Caco-2 (cell line): ENCODE results near the gene THADA. TPM values are rescaled to one million over a fixed set of nuclear protein-coding genes. Genes with fewer than 3 reads are reported as not detected.

Experiments used
- BruUV-seq: library from RNA; stranded (reverse); fragments of 400-500 nt; replicated peaks from 2 replicates; lab custom pipeline; 2021; lab: Mats Ljungman, UMichigan
- CTCF ChIA-PET: fragments of 300-600 bp; sonication (Branson Sonifier 250); formaldehyde crosslinking; loops from one replicate; lab custom pipeline; 2022; ENCODE audit warnings: antibody characterized with exemption; lab: Charles Lee
- POLR2A ChIA-PET: fragments of 300-600 bp; sonication (Branson Sonifier 250); formaldehyde crosslinking; loops from one replicate; lab custom pipeline; 2022; ENCODE audit warnings: antibody characterized with exemption; lab: Charles Lee
- DNase-seq, 2 experiments: peaks; one replicate each; pipeline versions ENCODE4 v3.0.0 to v3.0.0-alpha.2; 2020 to 2022
- H3K27me3 ChIP-seq: replicated peaks from 2 replicates; pipeline ENCODE4 v1.6.0; 2011; ENCODE audit warnings: low read length; ENCODE audit not compliant: control insufficient read depth, insufficient read depth
- H3K36me3 ChIP-seq: 2 replicates; pipeline ENCODE4 v1.5.1; 2011; ENCODE audit warnings: low read length; ENCODE audit not compliant: control insufficient read depth, insufficient read depth
- H3K4me1 ChIP-seq: fragments of 250-450 bp; sonication (Bioruptor Pico); 2 replicates; pipeline ENCODE4 v1.5.1; 2020; ENCODE audit warnings: mild to moderate bottlenecking
- H3K4me3 ChIP-seq: 2 replicates; pipeline ENCODE4 v1.5.1; 2011; ENCODE audit warnings: low read depth, mild to moderate bottlenecking, control low read depth, low read length
- H3K9me3 ChIP-seq: fragments of 250-450 bp; sonication (Bioruptor Pico); 2 replicates; pipeline ENCODE4 v1.5.1; 2020; ENCODE audit warnings: mild to moderate bottlenecking, moderate library complexity
- H3K27ac Mint-ChIP-seq: one replicate; pipeline ENCODE4 v1.8.0; 2022; ENCODE audit warnings: mixed read lengths; ENCODE audit not compliant: unreplicated experiment
- H3K27me3 Mint-ChIP-seq: one replicate; pipeline ENCODE4 v1.8.0; 2022; ENCODE audit warnings: mixed read lengths; ENCODE audit not compliant: insufficient read depth, unreplicated experiment
- H3K36me3 Mint-ChIP-seq: one replicate; pipeline ENCODE4 v1.8.0; 2022; ENCODE audit warnings: mild to moderate bottlenecking, mixed read lengths; ENCODE audit not compliant: insufficient read depth, unreplicated experiment
- H3K4me1 Mint-ChIP-seq: one replicate; pipeline ENCODE4 v1.8.0; 2022; ENCODE audit warnings: low read depth, mixed read lengths; ENCODE audit not compliant: unreplicated experiment
- H3K4me3 Mint-ChIP-seq: one replicate; pipeline ENCODE4 v1.8.0; 2022; ENCODE audit warnings: mild to moderate bottlenecking, moderate library complexity, mixed read lengths; ENCODE audit not compliant: unreplicated experiment
- H3K9me3 Mint-ChIP-seq: one replicate; pipeline ENCODE4 v1.8.0; 2022; ENCODE audit warnings: mixed read lengths; ENCODE audit not compliant: unreplicated experiment
- CTCF ChIP-seq, 2 experiments: fragments of 200-600 bp in 1 of 2; IDR thresholded peaks; 1 replicate in 1 of 2; 2 replicates in 1 of 2; pipeline versions ENCODE4 v1.5.1 to v1.8.0; 2011 to 2022; ENCODE audit warnings: antibody characterized with exemption in 1 of 2, control low read depth in 1 of 2, inconsistent platforms in 1 of 2, low read depth in 1 of 2, low read length in 1 of 2, mild to moderate bottlenecking in 1 of 2, moderate library complexity in 1 of 2; ENCODE audit not compliant: insufficient read depth in 1 of 2, severe bottlenecking in 1 of 2, unreplicated experiment in 1 of 2
- intact Hi-C: fragments of 100-400 bp; cut with micrococcal nuclease; formaldehyde crosslinking; loops from one replicate; pipeline ENCODE4 v1.10.0; 2022; ENCODE audit not compliant: unreplicated experiment
- total RNA-seq: library from RNA; stranded (reverse); gene quantifications from 2 replicates; pipeline ENCODE4 v1.2.3, GENCODE V29; 2022

Gene THADA
- total RNA-seq, 1 experiment from 2014 or later, result 33.8 TPM

GRCh38 chr2:43443282-43443681 lies 152.6 kb downstream of the THADA start:
- H3K27ac Mint-ChIP-seq, result peak overlapping the region; percentile 83
- no TSS peak for BruUV-seq
- POLR2A ChIA-PET, result interaction anchor here (0.6 kb wide), 1 partner anchor 725 kb away, joined by 4 read pairs; no protein-coding TSS in a partner anchor
- H3K9me3 Mint-ChIP-seq, result peaks cover 9% of the 10 kb centered on the region
- CTCF ChIA-PET, result interaction anchor here (0.5 to 0.9 kb wide), 2 partner anchors 20 to 220 kb away, joined by 3 read pairs; no protein-coding TSS in a partner anchor
- H3K4me1 Mint-ChIP-seq, result peaks cover 60% of the 10 kb centered on the region
- no peak for TF ChIP-seq CTCF (IDR thresholded peaks at IDR 0.05; ENCODE audit: insufficient read depth in 1 of 2, low read depth in 1 of 2, low read length in 1 of 2, severe bottlenecking in 1 of 2, unreplicated experiment in 1 of 2)
- Histone ChIP-seq H3K4me1 (peaks cover 56% of the 10 kb centered on the region), H3K27me3 (no peaks in the 10 kb centered on the region), H3K36me3 (no peaks in the 10 kb centered on the region; the same call in 1 of the 2 replicates), H3K4me3 (no peak overlapping the region), H3K9me3 (no peaks in the 10 kb centered on the region)
- peaks cover 7% of the 10 kb centered on the region for H3K36me3 Mint-ChIP-seq
- peak in 1 of 2 experiments; percentile 63 for DNase-seq
- peak overlapping the region; percentile 8 for H3K4me3 Mint-ChIP-seq
- no peaks in the 10 kb centered on the region for H3K27me3 Mint-ChIP-seq
- intact Hi-C loops, result no loop called here

GRCh38 chr2:43441195-43441594 lies 154.6 kb downstream of the THADA start:
- H3K4me1 Mint-ChIP-seq, result peaks cover 67% of the 10 kb centered on the region
- H3K4me1 ChIP-seq, result peaks cover 77% of the 10 kb centered on the region
- POLR2A ChIA-PET, result no interaction called here

More at GRCh38 chr2:43441195-43441594, 154.6 kb downstream of the THADA start:
- Mint-ChIP-seq H3K36me3 (no peaks in the 10 kb centered on the region), H3K4me3 (no peak overlapping the region), H3K27ac (peak overlapping the region; percentile 83), H3K27me3 (no peaks in the 10 kb centered on the region), H3K9me3 (peaks cover 9% of the 10 kb centered on the region)
- no peak for TF ChIP-seq CTCF (IDR thresholded peaks at IDR 0.05; ENCODE audit: insufficient read depth in 1 of 2, low read depth in 1 of 2, low read length in 1 of 2, severe bottlenecking in 1 of 2, unreplicated experiment in 1 of 2)
- DNase-seq, result no peak
- no peaks in the 10 kb centered on the region; the same call in 1 of the 2 replicates for H3K36me3 ChIP-seq
- H3K4me3 ChIP-seq, result no peak overlapping the region
- no peaks in the 10 kb centered on the region for H3K9me3 ChIP-seq
- intact Hi-C loops, result no loop called here
- BruUV-seq, result no TSS peak
- H3K27me3 ChIP-seq, result no peaks in the 10 kb centered on the region
- CTCF ChIA-PET, result interaction anchor here (1.0 kb wide), 1 partner anchor 12 kb away, joined by 3 read pairs; no protein-coding TSS in a partner anchor
